H7 (cell line): ENCODE data around the gene LIN7C. TPM values are rescaled to one million over a fixed set of nuclear protein-coding genes. Genes with fewer than 3 reads are reported as not detected.

Experiments used
- DNase-seq: peaks from one replicate; pipeline ENCODE4 v3.0.0; 2012
- H3K27me3 ChIP-seq: 2 replicates; pipeline ENCODE4 v1.6.0; 2011; ENCODE audit warnings: mild to moderate bottlenecking, low read length; ENCODE audit not compliant: control insufficient read depth, insufficient read depth
- H3K36me3 ChIP-seq: replicated peaks from 2 replicates; pipeline ENCODE4 v1.5.1; 2011; ENCODE audit warnings: low read length; ENCODE audit not compliant: control insufficient read depth, insufficient read depth
- H3K4me3 ChIP-seq: 2 replicates; pipeline ENCODE4 v1.5.1; 2011; ENCODE audit warnings: low read depth, mild to moderate bottlenecking, control low read depth, low read length, moderate library complexity; ENCODE audit not compliant: insufficient read depth
- total RNA-seq: library from RNA; depleted of rRNA; stranded (reverse); fragments of >200 nt; shearing (Covaris generic); gene quantifications from 2 replicates; pipeline ENCODE4 v1.2.3, GENCODE V29; 2014; rRNA removed

Gene LIN7C
- 36.3 and 43.7 TPM in 2 replicates for total RNA-seq

DNA sequence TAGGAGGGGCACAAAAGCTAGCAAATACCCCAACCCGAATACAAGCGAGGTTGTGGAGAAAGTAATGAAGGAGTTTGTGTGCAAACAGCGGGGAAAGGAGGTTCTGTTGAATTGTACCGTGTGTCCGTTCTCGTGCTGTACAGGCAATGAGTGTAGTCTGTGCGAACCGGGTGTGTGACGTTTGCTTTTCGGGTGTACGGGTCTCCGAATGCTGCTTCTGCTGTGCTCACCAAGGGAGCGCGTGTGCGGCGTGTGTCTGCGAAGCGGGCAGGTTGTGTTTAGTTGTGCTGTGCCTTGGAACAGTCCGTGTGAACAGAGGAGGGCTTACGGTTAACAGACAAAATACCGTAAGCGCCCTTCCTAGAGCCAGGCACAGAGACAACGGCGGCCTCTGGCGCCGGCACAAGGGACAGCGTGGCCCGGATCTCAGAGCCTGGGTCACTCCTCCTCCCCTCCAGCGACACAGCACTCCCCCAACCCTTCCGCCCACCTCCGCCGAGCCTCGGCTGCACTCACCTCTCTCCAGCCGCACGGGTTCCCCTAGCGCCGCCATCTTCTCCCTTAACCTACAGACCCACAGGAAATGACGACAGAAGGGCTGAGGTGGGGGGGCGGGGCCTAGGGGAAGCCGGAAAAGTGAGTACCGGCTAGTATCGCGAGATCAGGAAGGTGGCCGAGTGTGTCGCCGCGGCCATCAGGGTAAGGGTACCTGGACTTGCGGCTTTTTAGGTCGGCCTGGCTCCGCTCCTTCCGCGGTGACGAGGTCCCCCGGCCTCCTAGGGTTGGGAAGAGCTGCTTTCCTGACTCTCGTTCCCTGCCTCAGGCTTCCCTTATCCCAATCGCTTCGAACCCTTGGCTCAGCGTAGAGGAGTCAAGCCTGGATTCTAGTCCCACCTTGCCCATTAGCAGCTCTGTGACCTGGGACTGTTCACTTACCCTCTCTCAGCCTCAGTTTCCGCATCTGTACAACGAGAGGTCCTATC is at the start of gene LIN7C:
LIN7C (minus strand) TSS at position 570 of the 983 bp plus-strand sequence; CDS start at position 553, 17 bp downstream.
- 0 out of 2 replicates have a peak, but pooled peaks cover 1% of the 10 kb centered on the region for H3K36me3 ChIP-seq
- peak; percentile 95 for DNase-seq
- H3K27me3 ChIP-seq: no peaks in the 10 kb centered on the region
- peak within 1 kb of the TSS; percentile 95 for H3K4me3 ChIP-seq

DNA sequence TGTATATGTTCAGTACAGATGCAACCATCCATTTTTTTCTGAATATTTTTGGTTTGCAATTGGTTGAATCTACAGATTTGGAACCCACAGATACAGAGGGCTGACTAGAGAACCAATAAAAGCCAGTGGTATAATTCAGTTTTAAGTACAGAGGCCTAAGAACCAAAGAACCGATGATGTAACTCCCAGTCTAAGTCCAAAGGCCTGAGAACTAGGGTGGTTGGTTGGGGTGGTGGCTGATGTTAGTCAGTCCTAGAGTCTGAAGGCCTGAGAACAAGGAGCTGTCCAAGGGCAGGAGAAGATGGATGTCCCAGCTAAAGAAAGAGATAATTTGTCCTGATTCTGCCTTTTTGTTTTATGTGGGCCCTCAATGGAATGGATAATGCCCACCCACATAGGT is 48.7 kb upstream of the LIN7C start:
- no peak for DNase-seq
- Histone ChIP-seq H3K36me3 (no peaks in the 10 kb centered on the region), H3K27me3 (no peaks in the 10 kb centered on the region), H3K4me3 (no peak overlapping the region)

DNA sequence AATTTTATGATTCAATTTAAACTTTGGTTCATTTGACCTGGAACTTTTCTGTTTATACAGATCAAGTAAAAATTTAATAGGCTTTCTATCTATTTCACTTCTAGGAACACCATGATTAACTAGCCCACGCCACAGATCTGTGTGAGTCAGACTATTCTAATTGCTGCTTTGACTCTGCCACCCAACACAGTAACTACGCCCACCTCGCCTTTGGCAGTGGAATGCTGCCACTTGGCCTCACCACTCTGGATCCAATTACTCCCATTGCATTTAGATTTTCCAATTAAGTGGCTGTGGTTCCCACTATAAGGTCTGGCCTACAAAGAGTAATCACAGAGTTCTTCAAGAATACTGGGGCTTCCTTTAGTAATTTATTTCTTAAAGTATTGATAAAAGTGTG is 46.6 kb upstream of the LIN7C start:
- Histone ChIP-seq H3K27me3 (no peaks in the 10 kb centered on the region), H3K36me3 (no peaks in the 10 kb centered on the region), H3K4me3 (no peak overlapping the region)
- DNase-seq: no peak

DNA sequence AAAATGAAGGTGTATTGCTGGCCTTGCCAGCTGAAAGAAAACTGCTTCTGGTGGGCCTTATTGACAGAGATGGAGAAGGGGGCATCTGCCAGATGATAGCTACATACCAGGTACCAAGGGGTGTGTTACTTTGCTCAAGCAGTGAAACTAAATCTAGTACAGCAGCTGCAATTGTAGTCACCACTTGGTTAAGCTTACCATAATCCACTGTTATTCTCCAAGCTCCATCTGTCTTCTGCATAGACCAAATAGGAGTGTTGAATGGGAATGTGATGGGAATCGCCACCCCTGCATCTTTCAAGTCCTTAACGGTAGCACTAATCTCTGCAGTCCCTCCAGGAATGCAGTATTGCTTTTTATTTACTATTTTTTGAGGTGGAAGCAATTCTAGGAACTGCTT is 45.8 kb upstream of the LIN7C start:
- Histone ChIP-seq H3K27me3 (no peaks in the 10 kb centered on the region), H3K36me3 (no peaks in the 10 kb centered on the region), H3K4me3 (no peak overlapping the region)
- DNase-seq: no peak

GRCh38 chr11:27551127-27551526 is 44.6 kb upstream of the LIN7C start:
- Histone ChIP-seq H3K27me3 (no peaks in the 10 kb centered on the region), H3K4me3 (no peak overlapping the region), H3K36me3 (no peaks in the 10 kb centered on the region)
- DNase-seq: no peak

- no peak for DNase-seq
- no peaks in the 10 kb centered on the region for H3K36me3 ChIP-seq
- no peaks in the 10 kb centered on the region for H3K27me3 ChIP-seq
- no peak overlapping the region for H3K4me3 ChIP-seq
Observed at GRCh38 chr11:27545946-27546345, 39.4 kb upstream of the LIN7C start.

GRCh38 chr11:27545035-27545434 is 38.5 kb upstream of the LIN7C start:
- H3K36me3 ChIP-seq: no peaks in the 10 kb centered on the region
- DNase-seq: no peak
- H3K4me3 ChIP-seq: no peak overlapping the region
- no peaks in the 10 kb centered on the region for H3K27me3 ChIP-seq

DNA sequence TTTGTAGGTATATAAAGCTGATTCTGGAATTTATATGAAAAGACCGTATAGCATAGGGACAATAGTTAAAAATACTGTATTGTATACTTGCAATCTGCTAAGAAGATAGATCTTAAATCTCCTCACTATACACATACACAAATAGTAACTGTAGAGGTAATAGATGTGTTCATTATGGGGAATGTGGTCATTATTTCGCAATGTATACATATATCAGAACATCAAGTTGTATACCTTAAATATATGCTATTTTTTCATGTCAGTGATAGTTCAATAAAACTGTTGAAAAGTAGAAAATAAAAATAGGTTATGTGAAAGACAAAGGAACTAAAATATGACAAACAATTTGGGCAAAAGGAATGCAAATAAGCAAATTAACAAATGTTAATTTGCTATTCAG is 35.2 kb upstream of the LIN7C start:
- DNase-seq: no peak
- no peak overlapping the region for H3K4me3 ChIP-seq
- H3K36me3 ChIP-seq: no peaks in the 10 kb centered on the region
- no peaks in the 10 kb centered on the region for H3K27me3 ChIP-seq

DNA sequence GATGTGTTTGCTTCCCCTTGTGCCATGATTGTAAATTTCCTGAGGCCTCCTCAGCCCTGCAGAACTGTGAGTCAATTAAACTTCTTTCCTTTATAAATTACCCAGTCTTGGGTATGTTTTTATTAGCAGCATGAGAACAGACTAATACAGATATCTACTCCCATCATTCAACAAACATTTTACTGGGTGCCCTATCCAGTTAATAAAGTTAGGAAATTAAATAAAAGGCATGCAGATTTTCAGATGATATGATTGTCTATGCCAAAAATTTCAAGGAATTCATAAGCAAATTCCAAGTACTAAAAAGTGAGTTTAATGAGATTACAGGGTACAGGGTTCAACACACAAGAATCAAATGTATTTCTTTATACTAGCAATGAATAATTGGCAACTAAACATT is 33.5 kb upstream of the LIN7C start:
- no peak for DNase-seq
- H3K27me3 ChIP-seq: no peaks in the 10 kb centered on the region
- no peak overlapping the region for H3K4me3 ChIP-seq
- no peaks in the 10 kb centered on the region for H3K36me3 ChIP-seq

DNA sequence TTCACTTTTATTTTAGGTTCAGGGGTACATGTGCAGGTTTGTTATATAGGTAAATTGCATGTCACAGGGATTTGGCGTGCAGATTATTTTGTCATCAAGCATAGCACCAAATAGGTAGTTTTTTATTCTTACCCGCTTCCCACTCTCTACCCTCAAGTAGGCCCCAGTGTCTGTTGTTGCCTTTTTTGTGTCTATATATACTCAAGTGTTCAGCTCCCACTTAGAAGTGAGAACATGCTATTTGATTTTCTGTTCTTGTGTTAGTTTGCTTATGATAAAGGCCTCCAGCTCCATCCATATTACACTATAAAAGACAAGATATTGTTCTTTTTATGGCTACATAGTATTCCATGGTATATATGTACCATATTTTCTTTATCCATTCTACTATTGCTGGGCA is 28.5 kb upstream of the LIN7C start:
- Histone ChIP-seq H3K36me3 (no peaks in the 10 kb centered on the region), H3K4me3 (no peak overlapping the region), H3K27me3 (no peaks in the 10 kb centered on the region)
- DNase-seq: no peak

DNA sequence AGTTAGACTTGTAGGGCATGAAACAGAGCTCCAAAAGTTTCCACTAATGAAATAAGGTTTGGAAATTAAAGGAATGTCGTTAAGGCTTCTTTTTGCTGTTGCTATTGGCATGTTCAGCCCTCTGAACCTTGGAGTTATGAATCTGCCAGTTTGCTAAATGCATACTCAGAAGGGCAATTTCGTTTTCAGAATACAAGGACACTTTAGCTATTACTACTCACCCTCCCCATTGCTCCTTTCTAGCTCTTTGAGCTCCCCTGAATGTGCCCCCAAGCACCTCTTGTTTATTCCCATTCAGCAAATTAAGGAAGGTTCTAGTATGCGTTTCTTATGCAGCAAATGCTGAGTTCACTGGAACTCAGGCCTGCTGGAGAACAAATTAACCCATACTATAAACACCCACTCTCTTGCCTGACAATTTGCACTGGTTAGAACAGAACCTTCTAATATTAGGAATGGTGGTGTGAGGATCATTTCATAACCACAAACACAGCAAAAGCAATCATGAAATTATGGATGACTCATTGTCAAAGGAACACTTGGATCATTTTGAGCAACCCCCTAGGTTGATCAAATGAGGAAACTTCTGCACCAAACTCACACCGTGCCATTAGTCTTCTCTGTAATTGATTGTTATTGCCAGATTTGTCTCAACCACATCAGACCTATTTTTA is 26.2 kb upstream of the LIN7C start:
- no peak for DNase-seq
- no peak overlapping the region for H3K4me3 ChIP-seq
- H3K36me3 ChIP-seq: no peaks in the 10 kb centered on the region
- no peaks in the 10 kb centered on the region for H3K27me3 ChIP-seq

- no peak for DNase-seq
- Histone ChIP-seq H3K4me3 (no peak overlapping the region), H3K36me3 (no peaks in the 10 kb centered on the region), H3K27me3 (no peaks in the 10 kb centered on the region)
Observed at GRCh38 chr11:27528712-27529111, 22.1 kb upstream of the LIN7C start.

GRCh38 chr11:27526535-27526934 is 20.0 kb upstream of the LIN7C start:
- no peaks in the 10 kb centered on the region for H3K27me3 ChIP-seq
- no peak overlapping the region for H3K4me3 ChIP-seq
- DNase-seq: no peak
- no peaks in the 10 kb centered on the region for H3K36me3 ChIP-seq

- Histone ChIP-seq H3K27me3 (no peaks in the 10 kb centered on the region), H3K4me3 (no peak overlapping the region), H3K36me3 (no peaks in the 10 kb centered on the region)
- DNase-seq: no peak
Observed at GRCh38 chr11:27525824-27526516, 19.4 kb upstream of the LIN7C start.
